Measurements from ENCODE around the gene DNAJA3.

The DNAJA3 gene

GRCh38 chr16:4415538-4416199 lies 10.0 kb upstream of the DNAJA3 start:
- peak; percentile 72 for DNase-seq (ENCODE audit: low read depth)
- TF ChIP-seq CTCF (IDR thresholded peaks at IDR 0.05; ENCODE audit: insufficient read depth, low read depth, low read length, missing control alignments): no peak
- H3K4me3 ChIP-seq (ENCODE audit: low read depth, low read length): peak overlapping the region; percentile 90

GRCh38 chr16:4416200-4417032 lies 9.3 kb upstream of the DNAJA3 start, which contains the start of gene CORO7:
CORO7 (minus strand) TSS chr16:4416596; CDS start chr16:4416518, 78 bp downstream.
- DNase-seq (ENCODE audit: low read depth): peak; percentile 97
- no peak for TF ChIP-seq CTCF (IDR thresholded peaks at IDR 0.05; ENCODE audit: insufficient read depth, low read depth, low read length, missing control alignments)
- H3K4me3 ChIP-seq (ENCODE audit: low read depth, low read length): peak within 1 kb of the TSS; percentile 90

GRCh38 chr16:4419402-4419959 lies 6.2 kb upstream of the DNAJA3 start:
- H3K4me3 ChIP-seq (ENCODE audit: low read depth, low read length): no peak overlapping the region
- TF ChIP-seq CTCF (IDR thresholded peaks at IDR 0.05; ENCODE audit: insufficient read depth, low read depth, low read length, missing control alignments): no peak
- no peak for DNase-seq (ENCODE audit: low read depth)

- no peak for DNase-seq (ENCODE audit: low read depth)
- no peak overlapping the region for H3K4me3 ChIP-seq (ENCODE audit: low read depth, low read length)
- no peak for TF ChIP-seq CTCF (IDR thresholded peaks at IDR 0.05; ENCODE audit: insufficient read depth, low read depth, low read length, missing control alignments)
These were observed 5.1 kb upstream of the DNAJA3 start for GRCh38 chr16:4420505-4421105.

- TF ChIP-seq CTCF (IDR thresholded peaks at IDR 0.05; ENCODE audit: insufficient read depth, low read depth, low read length, missing control alignments): no peak
- peak overlapping the region; percentile 63 for H3K4me3 ChIP-seq (ENCODE audit: low read depth, low read length)
- DNase-seq (ENCODE audit: low read depth): no peak
These were observed 485 bp downstream of the DNAJA3 start for GRCh38 chr16:4426021-4426684.

GRCh38 chr16:4426722-4427372 lies 1.2 kb downstream of the DNAJA3 start:
- no peak for TF ChIP-seq CTCF (IDR thresholded peaks at IDR 0.05; ENCODE audit: insufficient read depth, low read depth, low read length, missing control alignments)
- no peak for DNase-seq (ENCODE audit: low read depth)

More at GRCh38 chr16:4426722-4427372, 1.2 kb downstream of the DNAJA3 start:
- H3K4me3 ChIP-seq (ENCODE audit: low read depth, low read length): peak overlapping the region; percentile 63

All from GM12865 (cell line).